ENCODE measurements around the gene DRAP1.

DRAP1 gene

DNA sequence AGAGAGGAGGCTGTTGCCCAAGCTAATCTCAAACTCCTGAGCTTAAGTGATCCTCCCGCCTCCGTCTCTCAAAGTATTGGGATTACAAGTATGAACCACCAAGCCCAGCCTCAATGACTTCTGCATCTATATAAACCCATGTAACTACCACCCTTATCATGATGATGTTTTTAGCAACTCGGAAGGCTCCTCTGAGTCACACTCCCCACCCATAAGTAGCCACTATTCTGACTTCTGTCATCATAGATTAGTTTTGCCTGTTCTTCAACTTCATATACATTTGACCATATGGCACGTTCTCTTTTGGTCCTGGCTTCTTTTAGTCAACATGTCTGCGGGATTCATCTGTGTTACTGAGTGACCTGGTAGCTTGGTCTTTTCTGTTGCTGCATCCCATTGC lies 12.6 kb upstream of the DRAP1 start:
- no peak for DNase-seq

GRCh38 chr11:65907878-65908277 lies 11.3 kb upstream of the DRAP1 start:
- DNase-seq: no peak

DNA sequence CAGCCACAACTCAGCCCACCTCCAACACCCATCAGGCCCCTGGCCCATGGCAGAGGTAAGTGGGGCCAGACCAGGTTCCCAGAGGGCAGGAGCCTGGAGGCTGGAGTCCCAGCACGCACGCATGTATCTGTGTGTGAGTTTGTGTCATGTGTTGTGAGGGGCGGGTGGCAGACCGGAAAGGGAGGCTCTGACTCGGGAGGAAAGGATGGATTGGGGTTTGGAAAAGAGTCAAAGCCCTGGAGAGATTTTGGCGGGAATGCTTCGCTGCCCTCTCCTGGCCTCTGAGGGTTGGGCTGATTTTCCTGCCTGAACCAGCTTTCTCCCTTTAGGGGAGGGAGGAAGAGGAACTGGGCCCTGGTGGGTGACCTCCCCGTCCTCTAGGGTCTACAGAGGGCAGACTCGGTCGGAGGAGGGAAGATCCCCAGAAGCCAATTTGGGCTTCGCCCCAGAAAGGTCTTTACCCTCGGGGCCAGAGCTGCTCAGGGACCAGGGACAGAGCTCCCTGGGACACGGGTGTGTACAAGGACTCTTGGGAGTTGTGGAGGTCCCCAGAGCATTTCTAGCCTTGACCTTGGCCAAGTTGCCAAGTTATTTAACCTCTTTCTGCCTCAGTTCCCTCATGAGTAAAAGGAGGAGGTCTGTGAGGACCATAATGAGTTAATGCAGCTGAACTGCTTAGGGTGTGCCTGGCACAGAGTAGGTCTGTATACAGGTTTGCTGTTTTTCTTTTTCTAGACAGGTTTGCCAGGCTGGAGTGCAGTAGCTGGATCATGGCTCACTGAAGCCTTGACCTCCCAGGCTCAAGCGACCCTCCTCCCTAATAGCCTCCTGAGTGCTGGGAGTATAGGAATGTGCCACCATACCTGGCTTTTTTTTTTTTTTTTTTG lies 7.3 kb upstream of the DRAP1 start:
- peak; percentile 15 for DNase-seq

DNA sequence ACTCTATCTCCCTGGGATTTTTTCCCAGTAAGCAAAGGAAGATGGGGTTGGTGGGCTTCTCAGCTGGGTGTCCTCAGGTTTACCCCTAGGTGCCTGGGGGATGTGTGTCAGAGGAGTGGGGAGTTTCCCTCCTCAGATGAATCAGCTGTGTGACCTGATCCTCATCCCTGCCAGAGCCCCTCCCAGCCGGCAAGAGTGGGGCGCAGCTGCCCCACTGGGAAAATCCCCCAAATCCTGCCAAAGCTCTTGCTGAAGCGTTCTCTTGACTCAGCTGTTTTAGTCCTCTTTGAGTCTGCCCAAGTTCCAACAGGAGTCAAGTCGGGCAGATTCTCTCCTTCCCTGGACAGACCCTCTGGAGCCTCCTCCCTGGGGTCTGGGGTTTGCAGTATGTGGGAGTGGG lies 6.4 kb upstream of the DRAP1 start:
- DNase-seq: no peak

DNA sequence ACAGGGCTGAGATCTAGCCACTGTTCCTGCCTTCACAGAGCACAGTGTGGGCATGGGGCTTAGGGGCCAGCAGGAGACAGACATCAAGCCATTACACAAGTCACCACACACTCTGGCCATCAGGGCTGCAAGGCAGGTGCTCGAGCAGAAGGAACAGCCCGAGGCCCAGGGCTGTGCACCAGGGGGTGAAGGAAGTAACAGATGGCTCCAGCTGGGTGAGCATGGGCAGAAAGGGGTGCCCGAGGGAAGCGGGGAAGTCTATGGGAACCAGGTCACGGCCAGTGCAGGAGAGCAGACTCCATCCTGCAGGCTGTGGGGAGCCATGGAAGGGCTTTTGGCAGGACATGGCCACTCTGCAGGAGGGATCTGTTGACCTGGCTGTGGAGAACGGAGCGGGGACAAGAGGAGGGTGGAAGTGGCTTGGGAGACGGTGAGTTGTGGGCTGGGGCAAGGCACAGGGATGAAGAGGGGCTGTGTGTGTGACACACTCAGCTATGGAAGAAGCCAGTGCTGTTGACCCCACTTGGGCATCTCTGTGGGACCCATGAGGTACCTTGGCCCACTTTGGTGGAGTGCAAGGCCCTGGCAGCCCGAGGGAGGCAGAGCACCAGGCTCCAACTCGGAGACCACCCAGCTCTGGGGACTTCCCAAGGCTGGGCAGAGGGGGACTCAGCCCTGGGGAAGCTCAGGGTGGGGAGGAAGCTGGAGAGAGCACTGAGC lies 4.0 kb upstream of the DRAP1 start:
- no peak for DNase-seq

GRCh38 chr11:65915821-65916251 lies 3.4 kb upstream of the DRAP1 start:
- DNase-seq: no peak

GRCh38 chr11:65916391-65916790 lies 2.8 kb upstream of the DRAP1 start:
- DNase-seq: no peak

DNA sequence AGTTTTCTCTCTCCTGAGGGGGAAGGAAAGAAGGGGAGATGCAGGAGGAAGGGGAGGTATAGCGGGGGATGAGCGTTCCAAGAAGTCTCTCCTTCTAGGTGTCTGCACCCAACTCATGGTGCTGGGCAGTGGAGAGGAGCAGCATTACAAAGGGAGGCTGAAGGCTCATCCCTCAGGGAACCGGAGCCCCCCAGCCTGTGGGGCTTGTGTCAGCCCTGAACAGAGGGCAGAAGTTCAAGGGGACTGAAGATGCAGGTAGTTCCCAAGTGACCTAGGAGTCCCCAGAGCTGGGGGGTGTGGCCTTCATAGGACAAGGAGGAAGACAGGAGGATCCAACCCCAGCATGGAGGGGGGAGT lies 2.2 kb upstream of the DRAP1 start:
- DNase-seq: no peak

DNA sequence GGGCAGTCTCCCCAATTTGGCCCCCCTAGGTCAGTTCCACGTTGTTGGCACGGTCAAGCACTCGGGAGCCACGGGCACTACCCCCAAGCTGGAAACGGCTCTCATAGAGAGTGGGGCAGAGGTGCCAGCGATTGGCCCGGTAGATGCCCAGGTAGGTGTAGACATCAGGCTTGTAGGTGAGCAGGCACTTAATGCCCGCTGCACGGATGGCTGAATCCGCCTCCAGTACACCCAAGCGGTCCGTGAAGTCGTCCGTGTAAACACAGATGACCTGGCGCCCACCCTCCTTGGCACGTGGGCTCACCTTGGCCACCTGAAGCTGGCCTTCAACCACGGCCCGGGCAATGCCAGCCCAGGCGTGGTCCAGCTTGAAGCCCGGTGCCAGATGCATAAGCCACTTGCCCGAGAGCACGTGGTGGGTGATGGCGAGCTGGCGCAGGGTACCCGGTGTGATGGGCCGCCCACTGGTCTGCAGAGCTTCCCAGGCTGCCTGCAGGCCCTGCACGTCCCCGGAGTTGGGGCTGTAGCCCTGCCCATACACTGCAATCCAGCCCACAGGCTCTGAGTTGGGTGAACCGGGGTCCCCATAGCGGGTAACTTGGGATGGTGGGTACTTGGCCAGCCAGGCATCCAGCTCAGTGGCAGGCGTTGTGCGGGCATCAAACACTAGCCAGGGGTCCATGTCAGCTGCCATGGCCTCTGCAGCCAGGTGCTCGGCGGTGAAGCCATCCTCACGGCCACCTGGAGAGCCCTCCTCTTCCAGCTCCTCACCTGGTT lies 1.6 kb upstream of the DRAP1 start:
- no peak for DNase-seq

GRCh38 chr11:65918211-65919140 lies 750 bp upstream of the DRAP1 start, which contains the start of gene C11orf68:
Gene C11orf68, minus strand, starts transcription at chr11:65919062. Its CDS starts 31 bp downstream, at chr11:65919031.
- no peak for DNase-seq

- DNase-seq: no peak
Measured at GRCh38 chr11:65919573-65920371, 546 bp downstream of the DRAP1 start.

DNA sequence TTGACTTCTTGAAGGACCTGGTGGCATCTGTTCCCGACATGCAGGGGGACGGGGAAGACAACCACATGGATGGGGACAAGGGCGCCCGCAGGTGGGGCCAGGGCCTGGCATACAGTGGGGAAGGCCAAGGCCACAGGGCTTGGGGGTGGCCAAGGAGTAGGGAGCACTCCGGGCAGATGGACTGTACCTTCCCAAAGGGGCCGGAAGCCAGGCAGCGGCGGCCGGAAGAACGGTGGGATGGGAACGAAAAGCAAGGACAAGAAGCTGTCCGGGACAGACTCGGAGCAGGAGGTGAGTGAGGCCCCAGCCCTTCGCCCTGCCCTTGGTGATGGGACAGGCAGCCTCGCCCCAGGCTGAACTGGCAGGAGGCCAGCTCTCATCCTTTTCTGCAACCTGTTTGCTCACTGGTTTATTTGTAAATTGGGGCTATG lies 1.2 kb downstream of the DRAP1 start:
- no peak for DNase-seq

- no peak for DNase-seq
Measured at GRCh38 chr11:65921033-65921555, 1.9 kb downstream of the DRAP1 start.

- DNase-seq: no peak
Measured at GRCh38 chr11:65921876-65922275, 2.6 kb downstream of the DRAP1 start.

GRCh38 chr11:65922565-65922964 lies 3.3 kb downstream of the DRAP1 start:
- no peak for DNase-seq

GRCh38 chr11:65925397-65925796 lies 6.2 kb downstream of the DRAP1 start:
- DNase-seq: no peak

- DNase-seq: no peak
Measured at GRCh38 chr11:65927904-65928397, 8.7 kb downstream of the DRAP1 start.

DNA sequence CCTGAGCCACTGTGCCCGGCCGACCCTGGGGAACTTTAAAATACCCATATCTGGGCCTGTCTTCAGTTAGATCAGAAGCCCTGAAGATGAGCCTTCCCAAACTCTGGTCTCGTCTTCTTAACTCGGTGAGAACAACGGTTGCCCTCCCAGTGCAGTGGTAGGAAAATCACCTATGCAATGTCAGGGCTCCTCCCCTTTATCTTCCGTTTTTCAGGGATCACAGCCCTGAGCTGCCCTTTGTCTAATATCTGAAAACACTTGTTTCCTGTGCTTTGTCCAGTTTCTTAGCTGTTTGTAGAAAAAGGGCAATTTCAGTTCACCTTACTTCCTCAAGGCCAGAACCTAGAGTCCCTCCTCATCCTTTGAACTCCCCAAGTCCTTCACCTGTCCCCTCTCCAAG lies 9.4 kb downstream of the DRAP1 start:
- DNase-seq: no peak

DNA sequence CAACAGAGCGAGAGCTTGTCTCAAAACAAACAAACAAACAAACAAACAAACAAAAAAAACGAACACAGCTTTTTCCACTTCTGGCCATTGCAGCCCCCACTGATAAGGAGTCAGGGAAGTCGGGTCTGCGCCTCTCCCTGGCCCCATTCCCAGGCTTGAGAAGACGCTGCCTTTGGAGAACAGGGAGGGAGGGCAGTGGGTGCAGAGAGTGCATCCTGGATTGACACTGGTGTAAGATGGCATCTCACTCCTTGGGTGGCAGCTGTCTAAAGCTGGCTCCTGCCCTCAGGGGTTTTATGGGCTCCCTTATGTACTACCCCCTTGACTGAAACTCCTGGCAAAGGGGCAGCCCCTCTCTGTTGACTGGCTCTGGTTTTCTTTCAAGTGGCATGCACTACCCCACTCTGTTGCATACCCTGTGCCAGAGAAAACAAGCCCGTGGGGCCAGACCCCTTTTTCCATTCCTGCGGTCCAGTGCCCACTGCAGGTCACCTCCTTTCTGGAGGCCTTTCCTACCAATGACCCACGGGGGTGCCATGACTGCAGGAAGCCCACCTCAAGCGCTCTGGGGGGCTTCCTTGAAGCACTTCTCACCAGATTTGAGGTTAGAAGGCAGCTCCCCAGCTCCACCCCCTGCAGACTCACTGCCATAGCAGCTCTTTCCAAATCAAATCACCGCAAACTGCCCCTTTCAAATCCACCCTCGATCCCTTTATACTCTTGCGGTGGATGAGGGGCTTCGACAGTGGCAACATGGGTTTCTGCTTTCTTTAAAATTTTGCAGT lies 12.7 kb downstream of the DRAP1 start:
- DNase-seq: no peak

DNA sequence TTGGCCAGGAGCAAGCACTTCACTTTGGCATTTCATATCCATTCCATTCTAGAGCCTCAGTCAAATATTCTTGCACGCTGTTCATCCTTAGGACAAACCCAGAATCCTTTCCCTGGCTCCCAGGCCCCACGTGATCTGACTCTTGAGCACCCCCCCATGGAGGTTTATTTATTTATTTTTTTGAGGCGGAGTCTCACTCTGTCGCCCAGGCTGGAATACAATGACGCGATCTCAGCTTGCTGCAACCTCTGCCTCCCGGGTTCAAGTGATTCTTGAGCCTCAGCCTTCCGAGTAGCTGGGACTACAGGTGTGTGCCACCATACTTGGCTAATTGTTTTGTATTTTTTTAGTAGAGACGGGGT lies 13.3 kb downstream of the DRAP1 start:
- DNase-seq: no peak

Data from NCI-H1417 treated with DMSO at 0.1 percent for 48 hours (cell line).